A549 (cell line): ENCODE results near the gene CEP63.

Experiments
- CEBPB ChIP-seq, 2 experiments: fragments of >200 bp in 1 of 2; sonication (Bioruptor Twin) in 1 of 2; formaldehyde crosslinking in 1 of 2; IDR thresholded peaks; 2 replicates each; pipeline ENCODE4 v1.6.1; 2012 to 2016
- CTCF ChIP-seq: fragments of >200 bp; sonication (Bioruptor Twin); formaldehyde crosslinking; IDR thresholded peaks from 3 replicates; pipeline ENCODE4 v1.5.1; 2016
- EHF ChIP-seq: fragments of 250-450 bp; sonication (Bioruptor Pico); IDR thresholded peaks from 2 replicates; pipeline ENCODE4 v1.5.0; 2020; ENCODE audit warnings: mild to moderate bottlenecking
- EP300 ChIP-seq, 2 experiments: fragments of >200 bp; sonication (Bioruptor Twin); formaldehyde crosslinking; IDR thresholded peaks; 2 replicates in 1 of 2; 3 replicates in 1 of 2; pipeline ENCODE4 v1.6.1; 2016 to 2017
- FOSL2 ChIP-seq, 2 experiments: fragments of 450-650 bp in 1 of 2; fragments of >200 bp in 1 of 2; sonication (Bioruptor Twin) in 1 of 2; formaldehyde crosslinking; IDR thresholded peaks; 2 replicates each; pipeline versions ENCODE4 v1.5.0 to v1.6.1; 2016 to 2020; ENCODE audit warnings: mild to moderate bottlenecking in 1 of 2, moderate library complexity in 1 of 2
- HOXA7 ChIP-seq: fragments of 250-450 bp; sonication (Bioruptor Pico); IDR thresholded peaks from 2 replicates; pipeline ENCODE4 v1.5.0; 2020; ENCODE audit warnings: mild to moderate bottlenecking, moderate library complexity
- MAFK ChIP-seq: fragments of 450-650 bp; IDR thresholded peaks from 2 replicates; pipeline ENCODE4 v1.6.1; 2014; ENCODE audit not compliant: partially characterized antibody
- PBX3 ChIP-seq: IDR thresholded peaks from 2 replicates; pipeline ENCODE4 v1.6.1; 2012
- POLR2A ChIP-seq: IDR thresholded peaks from 2 replicates; pipeline ENCODE4 v1.6.1; 2012; ENCODE audit warnings: mild to moderate bottlenecking, low read length
- RAD21 ChIP-seq, 2 experiments: fragments of >200 bp in 1 of 2; sonication (Bioruptor Twin) in 1 of 2; formaldehyde crosslinking in 1 of 2; IDR thresholded peaks in 1 of 2; conservative IDR thresholded peaks in 1 of 2; 2 replicates in 1 of 2; 3 replicates in 1 of 2; pipeline ENCODE4 v1.6.1; 2012 to 2018; ENCODE audit warnings: inconsistent platforms in 1 of 2

- TF ChIP-seq EHF (no peak), CTCF (no peak), MAFK (no peak), POLR2A (no peak), PBX3 (no peak), RAD21 (conservative IDR thresholded peaks at IDR 0.05 in 1 of 2, IDR thresholded peaks at IDR 0.05 in 1 of 2) (no peak), CEBPB (IDR thresholded peaks at IDR 0.05) (no peak), EP300 (IDR thresholded peaks at IDR 0.05) (no peak), FOSL2 (IDR thresholded peaks at IDR 0.05) (no peak), FOSL2 (CRISPR knock-in tag; IDR thresholded peaks at IDR 0.05) (no peak), HOXA7 (CRISPR knock-in tag) (no peak)
Measured at GRCh38 chr3:134579141-134579665, 93.3 kb downstream of the CEP63 start.
